Kidney capillary endothelial cell (primary cell): ENCODE measurements around the gene PEX26.
A peak's percentile ranks its signal among the peaks of the same experiment; 100 is the strongest.
"Not testable (repeated sequence)": the region's sequence is repeated elsewhere in the genome, so short reads cannot be mapped to it uniquely, and the experiment has no call there.

Experiments used
- DNase-seq: peaks from one replicate; pipeline ENCODE4 v3.0.0-alpha.2; 2018; ENCODE audit warnings: low spot score

The PEX26 gene

GRCh38 chr22:18077639-18078328 is at the start of gene PEX26:
PEX26 (plus strand) TSS chr22:18077990; CDS start chr22:18078377, 387 bp downstream.
- DNase-seq = peak; percentile 87

- no peak for DNase-seq
Measured at GRCh38 chr22:18028817-18029527, 48.8 kb upstream of the PEX26 start.

- no peak for DNase-seq
Measured at GRCh38 chr22:18029686-18030267, 48.0 kb upstream of the PEX26 start.

GRCh38 chr22:18031695-18032454 is 45.9 kb upstream of the PEX26 start:
- peak; percentile 25 for DNase-seq

GRCh38 chr22:18032455-18033101 is 45.2 kb upstream of the PEX26 start:
- no peak for DNase-seq

DNA sequence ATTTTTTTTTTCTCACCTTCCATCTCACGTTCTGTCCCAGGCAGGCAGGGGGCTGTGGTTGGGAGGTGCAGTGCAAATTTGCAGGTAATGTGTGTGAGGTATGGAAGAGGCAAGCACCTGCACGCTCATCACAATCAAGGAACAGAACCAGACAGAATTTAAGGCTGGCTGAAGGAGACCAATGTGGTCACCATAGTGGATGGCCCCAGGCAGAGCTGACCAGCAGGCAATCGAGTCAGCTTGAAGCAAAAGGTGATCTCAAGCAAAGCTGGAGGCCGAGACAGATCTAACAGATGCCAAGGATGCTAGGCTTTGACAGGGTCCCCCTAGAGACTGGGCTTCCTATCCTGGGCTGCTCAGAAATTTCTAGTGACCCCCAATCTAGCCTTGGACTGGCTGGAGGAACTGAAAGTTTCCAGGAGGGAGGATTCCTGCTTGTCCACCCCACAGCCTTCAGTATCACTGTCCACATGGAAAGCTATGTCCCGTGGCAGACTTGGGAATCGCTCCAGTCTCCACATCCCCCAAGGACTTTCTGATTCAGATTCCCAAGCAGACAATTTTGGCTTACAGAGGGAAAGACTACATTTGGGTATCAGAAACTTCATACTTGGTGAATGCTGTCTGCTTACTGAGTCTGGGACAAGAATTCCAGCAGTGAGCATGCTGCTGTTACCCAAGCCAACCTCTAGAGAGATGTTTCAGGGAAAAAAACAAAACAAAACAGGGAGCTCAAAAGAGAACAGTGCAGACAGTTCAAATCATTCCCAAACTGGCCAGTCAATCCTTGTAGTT is 44.4 kb upstream of the PEX26 start:
- no peak for DNase-seq

GRCh38 chr22:18034076-18034475 is 43.7 kb upstream of the PEX26 start:
- no peak for DNase-seq

DNA sequence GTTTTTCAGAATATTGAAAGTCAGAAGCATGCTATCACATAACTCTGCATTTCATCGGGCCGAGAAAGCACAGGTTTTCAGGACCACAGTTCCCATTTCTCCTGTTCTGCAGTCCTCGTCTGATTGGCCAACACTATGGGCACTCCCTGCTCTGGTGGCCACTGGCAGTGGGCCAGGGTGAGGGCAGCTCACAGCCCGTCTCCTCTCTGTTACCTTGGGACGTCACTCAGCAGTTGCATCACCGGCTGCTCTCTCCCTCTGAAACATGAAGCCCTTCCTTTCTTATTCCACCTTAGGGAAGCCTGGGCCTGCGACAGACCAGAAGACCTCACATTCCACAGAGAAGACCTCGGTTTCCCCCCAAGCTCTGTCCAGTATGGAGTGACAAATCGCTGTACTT is 42.0 kb upstream of the PEX26 start:
- DNase-seq = no peak

DNA sequence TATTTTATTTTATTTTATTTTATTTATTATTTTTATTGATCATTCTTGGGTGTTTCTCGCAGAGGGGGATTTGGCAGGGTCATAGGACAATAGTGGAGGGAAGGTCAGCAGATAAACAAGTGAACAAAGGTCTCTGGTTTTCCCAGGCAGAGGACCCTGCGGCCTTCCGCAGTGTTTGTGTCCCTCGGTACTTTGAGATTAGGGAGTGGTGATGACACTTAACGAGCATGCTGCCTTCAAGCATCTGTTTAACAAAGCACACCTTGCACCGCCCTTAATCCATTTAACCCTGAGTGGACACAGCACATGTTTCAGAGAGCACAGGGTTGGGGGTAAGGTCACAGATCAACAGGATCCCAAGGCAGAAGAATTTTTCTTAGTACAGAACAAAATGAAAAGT is 36.9 kb upstream of the PEX26 start:
- DNase-seq = not testable (repeated sequence)

DNA sequence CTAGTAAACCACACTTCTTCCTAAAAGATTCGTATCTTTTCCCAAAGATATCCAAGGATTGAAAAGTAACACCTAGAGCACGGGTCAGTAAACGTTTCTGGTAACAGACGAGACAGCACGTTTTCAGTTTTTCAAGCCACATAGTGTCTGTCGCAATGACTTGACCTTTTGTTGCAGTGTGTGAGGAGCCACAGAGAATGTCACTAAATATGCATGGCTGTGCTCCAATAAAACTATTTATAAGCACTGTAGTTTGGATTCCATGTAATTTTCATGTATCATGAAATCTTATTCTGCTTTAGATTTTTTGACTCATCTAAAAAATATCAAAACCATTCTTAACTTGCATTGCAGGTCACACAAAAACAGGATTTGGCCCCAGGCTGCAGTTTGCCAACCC is 35.1 kb upstream of the PEX26 start:
- no peak for DNase-seq

DNA sequence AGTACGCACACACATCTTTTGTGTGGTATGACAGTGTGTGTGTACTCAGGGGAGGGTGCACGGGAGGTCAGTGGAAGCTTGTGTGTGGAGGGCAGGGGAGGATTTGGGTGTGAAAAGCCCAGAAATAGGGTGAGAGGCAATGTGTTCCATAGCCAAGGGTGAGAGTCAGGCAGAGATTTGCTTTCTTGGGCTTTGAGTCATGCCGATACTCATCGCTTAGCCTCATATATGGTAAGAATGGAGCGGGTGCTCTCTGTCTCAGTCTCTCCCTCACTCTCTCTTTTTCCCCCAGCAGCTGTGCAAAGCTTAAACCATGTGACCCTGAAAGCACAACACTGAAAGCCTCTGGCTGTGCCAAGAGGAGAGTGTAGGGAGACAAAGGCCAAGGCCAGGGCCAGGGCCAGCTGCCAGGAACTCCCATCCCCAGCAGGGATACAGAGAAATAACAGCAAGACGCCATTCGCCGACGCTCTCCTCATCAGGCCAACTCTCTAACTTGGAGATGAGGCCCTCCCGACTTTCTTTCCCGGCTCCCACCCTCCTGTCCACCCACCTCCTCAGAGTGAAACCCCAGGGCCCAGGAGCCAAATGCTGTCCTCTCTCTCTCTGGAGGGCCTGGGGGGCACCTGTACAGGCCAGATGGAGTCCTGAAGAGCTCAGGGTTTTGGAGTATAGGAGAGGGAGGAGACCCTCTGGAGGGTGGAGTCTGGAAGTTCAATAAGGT is 33.1 kb upstream of the PEX26 start:
- no peak for DNase-seq

GRCh38 chr22:18045794-18046193 is 32.0 kb upstream of the PEX26 start:
- no peak for DNase-seq

DNA sequence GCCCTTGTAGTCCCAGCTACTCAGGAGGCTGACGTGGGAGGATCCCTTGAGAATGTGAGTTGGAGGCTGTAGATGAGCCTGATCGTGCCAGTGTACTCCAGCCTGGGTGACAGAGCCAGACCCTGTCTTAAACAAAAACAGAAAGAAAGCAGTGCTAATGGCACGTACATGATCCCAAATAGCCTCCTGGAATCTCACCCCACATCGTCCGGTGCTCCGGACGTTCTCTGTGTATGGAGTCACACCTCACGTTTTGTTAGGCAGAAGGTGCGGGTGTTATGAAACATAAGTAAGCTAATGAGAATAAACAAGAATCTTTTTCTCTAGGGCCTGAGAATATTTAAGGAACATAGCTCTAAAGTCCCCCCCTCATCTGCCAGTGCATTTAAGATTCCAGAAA is 29.7 kb upstream of the PEX26 start:
- DNase-seq = no peak

- no peak for DNase-seq
Measured at GRCh38 chr22:18048441-18048898, 29.3 kb upstream of the PEX26 start.

DNA sequence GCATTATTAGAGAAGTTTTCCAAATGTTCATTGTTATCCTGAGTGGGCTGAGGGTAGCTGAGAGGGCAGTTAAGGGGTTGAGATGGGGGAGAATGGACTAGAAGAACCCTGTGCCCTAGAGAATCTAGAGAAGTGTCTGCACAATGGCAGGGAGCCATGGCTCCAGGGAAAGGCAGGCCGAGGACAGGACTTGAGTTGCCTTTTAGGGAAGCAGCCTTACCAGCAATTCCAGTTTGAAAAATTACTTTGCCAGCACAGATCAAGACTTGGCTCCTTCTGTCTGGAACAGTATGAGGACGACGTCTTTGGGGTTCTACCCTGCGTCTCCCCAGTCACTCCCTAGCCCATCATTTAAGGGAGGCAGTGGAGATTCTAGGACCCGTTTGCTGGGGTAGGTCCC is 27.7 kb upstream of the PEX26 start:
- DNase-seq = no peak

DNA sequence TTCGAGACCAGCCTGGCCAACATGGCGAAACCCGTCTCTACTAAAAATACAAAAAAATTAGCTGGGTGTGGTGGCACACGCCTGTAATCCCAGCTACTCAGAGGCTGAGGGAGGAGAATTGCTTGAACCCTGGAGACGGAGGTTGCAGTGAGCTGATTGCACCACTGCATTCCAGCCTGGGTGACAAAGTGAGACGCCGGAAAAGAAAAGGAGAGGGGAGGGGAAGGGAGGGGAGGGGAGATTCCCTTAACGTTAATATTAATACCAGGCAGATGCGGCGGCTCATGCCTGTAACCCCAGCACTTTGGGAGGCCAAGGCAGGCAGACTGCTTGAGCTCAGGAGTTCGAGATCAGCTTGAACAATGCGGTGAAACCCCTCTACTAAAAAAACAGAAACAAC is 26.7 kb upstream of the PEX26 start:
- DNase-seq = not testable (repeated sequence)

DNA sequence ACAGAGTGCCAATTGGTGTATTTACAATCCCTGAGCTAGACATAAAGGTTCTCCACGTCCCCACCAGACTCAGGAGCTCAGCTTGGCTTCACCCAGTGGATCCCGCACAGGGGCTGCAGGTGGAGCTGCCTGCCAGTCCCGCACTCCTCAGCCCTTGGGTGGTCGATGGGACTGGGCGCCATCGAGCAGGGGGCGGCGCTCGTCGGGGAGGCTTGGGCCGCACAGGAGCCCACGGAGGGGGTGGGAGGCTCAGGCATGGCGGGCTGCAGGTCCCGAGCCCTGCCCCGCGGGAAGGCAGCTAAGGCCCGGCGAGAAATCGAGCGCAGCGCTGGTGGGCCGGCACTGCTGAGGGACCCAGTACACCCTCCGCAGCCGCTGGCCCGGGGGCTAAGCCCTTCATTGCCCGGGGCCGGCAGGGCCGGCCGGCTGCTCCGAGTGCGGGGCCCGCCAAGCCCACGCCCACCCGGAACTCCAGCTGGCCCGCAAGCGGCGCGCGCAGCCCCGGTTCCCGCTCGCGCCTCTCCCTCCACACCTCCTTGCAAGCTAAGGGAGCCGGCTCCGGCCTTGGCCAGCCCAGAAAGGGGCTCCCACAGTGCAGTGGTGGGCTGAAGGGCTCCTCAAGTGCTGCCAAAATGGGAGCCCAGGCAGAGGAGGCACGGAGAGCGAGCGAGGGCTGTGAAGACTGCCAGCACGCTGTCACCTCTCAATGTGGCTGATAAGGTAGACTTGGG is 24.4 kb upstream of the PEX26 start:
- DNase-seq = not testable (repeated sequence)

DNA sequence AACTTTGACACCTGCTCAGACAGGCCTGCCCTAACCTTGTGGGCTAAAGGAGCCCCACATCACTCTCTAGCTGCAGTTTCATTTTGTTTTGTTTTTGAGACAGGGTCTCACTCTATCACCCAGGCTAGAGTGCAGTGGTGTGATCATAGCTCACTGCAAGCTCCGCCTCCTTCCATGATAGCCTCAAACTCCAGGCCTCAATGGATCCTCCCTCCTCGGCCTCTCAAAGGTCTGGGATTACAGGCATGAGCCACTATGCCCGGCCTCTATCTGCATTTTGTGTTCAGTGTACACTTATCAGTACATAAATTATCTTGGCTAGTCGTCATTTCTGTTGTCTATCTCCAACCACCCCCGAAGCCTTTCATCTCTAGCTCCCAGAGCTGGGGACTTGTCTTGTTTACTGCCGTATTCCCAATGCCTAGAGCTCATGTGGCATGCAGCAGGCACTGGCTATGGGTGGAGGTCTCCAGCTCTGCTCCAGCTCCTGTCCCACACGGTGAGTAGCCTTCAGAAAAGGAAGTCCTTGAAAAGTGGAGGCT is 22.1 kb upstream of the PEX26 start:
- DNase-seq = no peak

- DNase-seq = no peak
Measured at GRCh38 chr22:18056161-18056666, 21.6 kb upstream of the PEX26 start.
